GM18505 (cell line): ENCODE measurements around the gene SLC39A8.

ENCODE experiments used
- ATAC-seq: cut with Tn5 transposase; IDR thresholded peaks from one replicate; pipeline ENCODE4 v1.9.1; 2021; ENCODE audit not compliant: unreplicated experiment
- POLR2A ChIP-seq: IDR thresholded peaks from 4 replicates; pipeline ENCODE4 v1.6.1; 2011; ENCODE audit warnings: borderline replicate concordance; ENCODE audit not compliant: insufficient read depth, insufficient read length; ENCODE audit errors: extremely low read depth

Gene SLC39A8

GRCh38 chr4:102223461-102223860 is 121.8 kb downstream of the SLC39A8 start:
- no peak for ATAC-seq
- no peak for TF ChIP-seq POLR2A

DNA sequence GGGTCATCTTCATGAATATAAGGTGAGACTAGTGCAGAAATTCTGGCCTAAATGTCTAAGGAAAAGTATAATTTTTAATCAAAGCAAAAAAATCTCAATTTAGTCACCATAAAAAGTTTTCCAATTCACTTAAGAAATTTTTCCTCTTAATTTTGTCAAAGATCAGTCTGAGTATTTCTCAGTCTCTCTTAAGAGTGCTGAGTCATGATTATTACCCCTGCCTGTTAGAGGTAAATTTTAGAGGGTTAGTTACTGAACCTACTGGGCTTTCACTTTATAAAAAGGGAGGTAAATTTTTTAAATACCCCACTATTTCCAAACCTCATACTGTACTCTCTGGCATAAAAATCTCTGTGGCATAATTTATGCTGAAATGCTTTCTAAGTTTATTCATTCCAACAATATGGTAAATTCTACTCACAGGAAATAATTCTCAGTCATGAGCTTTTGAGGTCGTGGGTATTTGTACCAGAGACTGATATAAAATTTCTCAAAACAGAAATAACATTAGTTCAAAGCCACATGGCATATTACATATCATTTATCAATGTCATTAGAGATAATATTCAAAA is 122.4 kb downstream of the SLC39A8 start:
- no peak for TF ChIP-seq POLR2A
- no peak for ATAC-seq

DNA sequence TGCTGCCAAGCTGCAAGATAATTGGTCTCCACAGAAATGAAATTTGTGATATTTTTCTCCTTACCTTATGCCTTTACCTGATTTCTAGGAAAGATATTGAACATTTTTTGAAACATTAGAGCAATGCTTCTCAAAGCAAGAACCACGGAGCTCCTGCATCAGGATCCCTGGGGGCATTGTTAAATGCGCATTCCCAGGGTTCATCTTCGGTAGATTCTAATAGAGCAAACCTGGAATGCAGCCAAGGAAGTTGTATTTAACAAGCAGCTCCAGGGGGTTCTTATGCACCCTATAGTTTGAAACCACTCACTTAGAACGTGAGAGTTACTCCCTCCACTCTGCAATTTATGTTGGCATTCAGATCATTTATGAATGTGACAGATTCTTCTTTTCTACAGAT is 126.2 kb downstream of the SLC39A8 start:
- no peak for ATAC-seq
- TF ChIP-seq POLR2A = no peak

GRCh38 chr4:102218656-102219055 is 126.6 kb downstream of the SLC39A8 start:
- no peak for ATAC-seq
- no peak for TF ChIP-seq POLR2A

DNA sequence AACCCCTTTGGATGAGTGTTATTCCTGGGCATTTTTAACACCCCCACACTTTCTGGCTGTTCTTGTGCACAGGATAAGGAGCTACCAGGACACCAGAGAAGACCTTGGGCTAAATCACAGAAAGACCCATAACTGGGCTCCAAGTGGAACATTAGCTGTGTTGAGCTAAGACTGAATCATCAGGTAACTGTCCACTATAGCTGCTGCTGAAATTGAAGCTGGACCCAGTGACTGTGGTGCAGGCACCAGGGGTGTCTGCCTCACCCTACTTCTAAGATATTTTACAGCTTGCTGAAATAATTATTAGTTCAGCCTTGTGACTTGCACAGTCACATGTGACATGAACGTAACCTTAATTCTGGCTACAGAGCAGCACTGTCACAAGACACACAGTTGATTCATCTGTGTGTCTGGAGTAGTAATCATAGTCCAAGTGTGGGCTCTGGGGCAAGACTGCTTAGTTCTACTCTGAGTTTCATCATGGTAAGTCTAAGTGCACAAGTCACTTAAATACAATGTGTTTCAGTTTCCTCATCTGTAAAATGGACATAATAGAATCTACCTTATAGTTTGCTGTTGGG is 127.4 kb downstream of the SLC39A8 start:
- TF ChIP-seq POLR2A = no peak
- ATAC-seq = no peak

DNA sequence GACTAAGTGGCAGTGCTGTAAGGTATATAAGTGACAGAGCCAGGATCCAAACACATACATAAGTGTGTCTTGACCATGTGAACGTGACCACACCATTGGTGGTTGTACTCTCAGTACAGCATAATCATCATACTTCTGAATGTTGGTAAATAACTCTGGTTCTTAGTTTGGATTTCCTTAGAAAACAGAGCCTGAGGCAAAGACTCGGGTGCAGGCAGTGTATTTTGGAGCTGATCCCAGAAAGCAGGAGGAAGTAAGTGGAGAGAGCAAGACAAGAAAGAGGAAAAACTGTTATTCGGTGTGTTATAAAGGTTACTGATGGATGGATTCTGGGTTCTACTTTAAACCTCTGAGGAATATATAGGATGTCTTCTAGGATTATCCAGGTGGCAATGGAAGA is 127.9 kb downstream of the SLC39A8 start:
- ATAC-seq = no peak
- no peak for TF ChIP-seq POLR2A

- no peak for ATAC-seq
- TF ChIP-seq POLR2A = no peak
Observed at GRCh38 chr4:102216666-102217065, 128.6 kb downstream of the SLC39A8 start.

DNA sequence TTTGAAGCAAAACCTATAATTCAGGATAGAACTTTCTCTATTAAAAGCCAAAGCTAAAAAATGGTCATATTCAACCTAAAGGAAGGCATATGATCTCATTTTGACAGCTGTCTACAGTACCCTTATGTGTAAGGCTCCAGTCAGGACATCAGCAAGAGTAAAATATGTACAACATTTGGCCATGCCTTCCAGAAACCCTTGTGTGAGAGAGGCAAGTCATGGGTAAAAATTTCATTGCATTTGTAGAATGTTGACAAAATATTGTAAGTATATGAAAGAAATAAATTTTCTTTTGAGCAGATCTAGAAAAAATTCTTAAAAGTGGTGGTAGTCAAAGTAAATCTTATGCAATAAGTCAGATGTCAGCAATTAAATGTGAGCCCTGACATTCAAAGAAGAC is 132.3 kb downstream of the SLC39A8 start:
- no peak for TF ChIP-seq POLR2A
- ATAC-seq = no peak
